HG02870 (cell line): Measurements from ENCODE around the gene PTPN21.

Experiments used
- ATAC-seq: cut with Tn5 transposase; IDR thresholded peaks from one replicate; pipeline ENCODE4 v1.9.1; 2021; ENCODE audit warnings: mild to moderate bottlenecking, moderate library complexity; ENCODE audit not compliant: unreplicated experiment

PTPN21 gene

DNA sequence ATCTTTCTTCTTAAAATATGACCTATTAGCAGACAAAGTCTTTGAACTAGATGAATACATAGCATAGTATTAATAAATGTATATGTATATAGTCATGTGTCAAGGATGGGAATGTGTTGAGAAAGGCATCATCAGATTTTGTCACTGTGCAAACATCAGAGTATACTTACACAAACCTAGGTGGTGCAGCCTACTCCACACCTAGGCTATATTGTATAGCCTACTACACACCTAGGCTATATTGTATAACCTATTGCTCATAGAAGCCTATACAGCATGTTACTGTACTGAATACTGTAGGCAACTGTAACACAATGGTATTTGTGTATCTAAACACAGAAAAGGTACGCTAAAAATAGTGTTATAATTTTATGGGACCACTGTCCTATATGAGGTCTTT, 47.6 kb downstream of the PTPN21 start:
- no peak for ATAC-seq

DNA sequence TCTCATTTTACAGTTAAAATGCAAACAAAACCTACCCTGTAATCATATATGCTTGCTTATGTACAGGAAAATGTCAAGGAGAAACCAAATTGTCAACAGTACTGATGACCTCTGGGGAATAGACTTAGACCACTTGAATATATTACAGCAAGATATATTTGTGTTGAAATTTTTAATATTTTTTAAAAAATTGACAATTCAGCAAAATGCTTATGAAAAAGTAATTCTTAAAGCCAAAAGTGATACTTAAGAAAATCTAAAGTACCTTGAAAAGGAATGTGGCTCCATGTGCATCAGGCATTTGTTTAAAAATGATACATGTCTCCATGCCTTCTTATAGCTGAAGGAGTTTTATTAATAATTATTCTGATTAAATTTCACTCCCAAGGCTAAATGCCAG, 49.2 kb downstream of the PTPN21 start:
- no peak for ATAC-seq

DNA sequence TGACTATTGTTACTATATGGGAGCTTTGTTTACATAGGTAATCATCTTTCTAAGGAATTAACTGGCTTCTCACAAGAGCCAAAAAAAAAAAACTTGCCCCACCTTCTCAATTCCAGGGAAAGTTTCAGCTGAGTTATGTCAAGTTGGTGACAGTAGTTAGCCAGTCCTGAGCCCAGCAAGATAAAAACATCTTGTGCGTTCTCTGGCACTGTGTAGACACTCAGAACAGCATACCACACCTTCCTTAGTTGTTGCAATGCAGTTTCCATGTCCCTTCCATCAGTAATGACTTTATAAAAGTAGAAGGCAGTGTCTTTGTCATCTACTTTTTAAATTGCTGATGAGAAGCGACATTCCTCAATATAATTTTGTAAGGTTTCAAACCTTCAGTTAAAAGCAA, 50.2 kb downstream of the PTPN21 start:
- ATAC-seq = no peak

DNA sequence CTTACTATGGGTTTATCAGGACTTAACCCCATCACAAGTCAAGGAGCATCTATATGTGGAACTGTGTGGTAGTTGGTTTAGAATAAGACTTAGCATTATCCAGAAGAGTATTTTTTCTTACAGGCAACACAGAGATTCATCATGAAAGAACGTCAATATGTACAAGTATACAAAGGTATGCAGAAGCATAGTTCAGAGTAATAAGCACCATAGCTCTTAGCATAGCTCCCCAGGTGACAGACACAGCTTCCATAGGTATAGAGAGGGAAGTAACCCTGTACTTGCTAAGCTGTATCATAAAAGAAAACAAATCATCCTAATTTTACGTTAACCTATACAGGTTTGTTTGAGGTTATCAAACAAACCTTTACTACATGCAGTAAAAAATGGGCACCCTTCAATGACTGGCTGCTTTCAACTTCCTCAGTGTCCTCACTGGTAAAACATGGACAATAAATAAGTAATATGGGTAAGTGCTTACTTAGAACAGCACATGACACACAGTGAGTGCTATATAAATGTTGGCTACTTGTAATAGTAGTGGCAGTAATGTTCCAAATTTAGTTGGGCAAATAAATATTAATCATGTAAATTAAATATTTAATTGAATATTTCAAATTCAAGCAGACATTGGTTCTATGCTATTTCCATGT, 50.9 kb downstream of the PTPN21 start:
- no peak for ATAC-seq

DNA sequence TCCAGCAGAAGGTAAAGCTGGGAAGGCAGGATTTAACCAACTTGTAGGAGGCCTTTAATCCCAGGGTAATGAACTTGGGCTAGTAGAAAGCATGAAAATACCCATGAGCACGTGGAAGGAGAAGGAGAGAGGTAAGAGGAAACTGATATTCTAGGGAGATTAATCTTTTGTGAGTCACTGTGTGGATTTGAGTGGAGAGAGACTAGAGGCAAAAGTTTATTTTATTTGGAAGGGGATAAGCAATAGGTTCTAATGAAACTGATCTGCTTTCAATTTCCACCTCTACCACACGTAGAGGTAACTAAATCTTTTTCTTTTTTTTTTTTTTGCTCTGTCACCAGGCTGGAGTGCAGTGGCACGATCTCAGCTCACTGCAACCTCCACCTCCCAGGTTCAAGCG, 52.1 kb downstream of the PTPN21 start:
- ATAC-seq = no peak

DNA sequence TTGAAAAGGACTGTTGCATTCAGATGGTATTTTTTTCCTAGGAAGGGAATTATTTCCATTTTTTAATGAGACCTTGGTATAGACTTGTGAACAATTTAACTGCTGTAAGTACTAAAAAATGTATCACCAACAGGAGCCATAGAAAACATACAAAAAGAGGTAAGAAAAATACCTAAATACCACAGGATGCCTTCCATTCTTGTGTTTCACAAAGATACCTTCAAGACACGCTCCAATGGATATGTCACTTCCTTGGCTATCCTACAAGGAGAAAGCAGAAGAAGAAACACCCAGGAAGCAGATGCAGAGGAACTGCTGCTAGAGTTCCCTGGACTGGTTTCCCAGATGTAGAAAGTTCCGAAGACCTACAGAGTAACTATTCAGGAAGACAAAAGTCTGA, 54.2 kb downstream of the PTPN21 start:
- no peak for ATAC-seq

DNA sequence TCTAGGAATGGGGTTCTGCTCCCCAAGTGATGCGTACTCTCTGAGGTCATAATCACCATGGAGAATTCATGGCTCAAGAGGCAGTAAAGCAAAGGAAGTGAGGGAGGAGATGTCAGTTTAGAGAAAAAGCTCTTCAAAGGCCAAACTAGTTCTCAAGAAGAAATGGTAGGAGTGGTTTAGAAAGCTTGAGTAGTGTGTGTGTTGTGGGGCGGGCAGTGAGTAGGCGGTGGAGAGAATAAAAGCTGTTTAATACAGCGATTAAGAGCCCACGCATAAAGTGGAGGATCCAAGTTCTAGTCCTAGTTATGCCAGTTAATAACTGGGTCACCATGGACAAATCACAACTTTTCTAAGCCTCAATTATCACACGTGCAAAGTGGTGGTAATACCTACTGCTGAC, 55.6 kb downstream of the PTPN21 start:
- no peak for ATAC-seq

DNA sequence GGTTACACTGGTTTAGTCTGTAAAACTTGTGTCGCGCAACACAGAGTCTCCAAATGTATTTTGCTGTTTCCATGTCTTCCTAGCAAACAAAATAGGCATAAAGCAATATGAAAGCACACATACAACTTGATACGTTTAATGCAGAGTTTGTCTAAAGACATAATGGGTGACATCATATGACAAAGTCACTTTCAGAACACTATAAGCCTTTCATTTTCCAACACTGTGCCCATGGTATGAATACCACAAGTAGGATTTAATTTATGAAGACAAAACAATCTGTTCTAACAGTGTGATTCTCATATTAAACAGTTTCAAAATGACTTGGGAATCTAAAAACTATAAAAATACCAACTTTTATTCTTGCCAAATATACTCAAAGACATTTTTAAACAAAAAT, 58.4 kb downstream of the PTPN21 start:
- no peak for ATAC-seq

DNA sequence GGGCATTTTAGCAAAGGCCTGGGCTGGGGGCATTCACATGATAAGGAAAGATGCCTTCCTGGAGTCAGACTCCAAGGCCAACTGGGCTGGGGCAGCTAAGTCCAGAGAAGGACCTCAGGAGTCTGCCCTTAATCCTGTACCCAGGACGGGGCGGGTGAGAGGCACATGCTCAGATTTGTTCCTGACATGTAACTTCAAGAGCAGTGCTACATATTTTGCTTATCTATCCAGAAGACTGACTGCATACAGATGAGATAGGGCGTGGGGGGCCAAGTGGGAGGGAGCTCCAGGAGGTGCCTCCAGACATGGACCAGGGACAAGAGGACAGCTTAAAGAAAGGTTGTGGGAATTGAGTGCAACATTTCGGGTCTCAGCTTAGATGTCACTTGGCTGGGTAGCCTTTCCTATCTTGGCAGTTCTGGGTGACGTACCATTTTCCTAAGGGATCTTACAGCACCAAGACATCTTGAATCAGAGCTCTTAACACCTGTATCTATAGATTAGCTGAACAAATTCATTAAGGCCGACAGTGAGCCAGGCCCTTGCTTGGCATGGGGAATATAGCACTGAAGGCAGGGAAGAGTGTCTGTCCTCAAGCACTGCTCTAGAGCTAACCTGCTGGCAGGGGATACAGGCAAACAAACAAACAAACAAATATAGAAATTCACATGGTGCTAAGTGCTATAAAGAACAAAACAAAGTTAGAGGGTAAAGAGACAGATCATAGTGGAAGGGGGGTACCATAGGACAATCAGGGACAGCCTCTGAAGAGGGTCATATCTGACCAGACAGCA, 61.2 kb downstream of the PTPN21 start:
- ATAC-seq = no peak

DNA sequence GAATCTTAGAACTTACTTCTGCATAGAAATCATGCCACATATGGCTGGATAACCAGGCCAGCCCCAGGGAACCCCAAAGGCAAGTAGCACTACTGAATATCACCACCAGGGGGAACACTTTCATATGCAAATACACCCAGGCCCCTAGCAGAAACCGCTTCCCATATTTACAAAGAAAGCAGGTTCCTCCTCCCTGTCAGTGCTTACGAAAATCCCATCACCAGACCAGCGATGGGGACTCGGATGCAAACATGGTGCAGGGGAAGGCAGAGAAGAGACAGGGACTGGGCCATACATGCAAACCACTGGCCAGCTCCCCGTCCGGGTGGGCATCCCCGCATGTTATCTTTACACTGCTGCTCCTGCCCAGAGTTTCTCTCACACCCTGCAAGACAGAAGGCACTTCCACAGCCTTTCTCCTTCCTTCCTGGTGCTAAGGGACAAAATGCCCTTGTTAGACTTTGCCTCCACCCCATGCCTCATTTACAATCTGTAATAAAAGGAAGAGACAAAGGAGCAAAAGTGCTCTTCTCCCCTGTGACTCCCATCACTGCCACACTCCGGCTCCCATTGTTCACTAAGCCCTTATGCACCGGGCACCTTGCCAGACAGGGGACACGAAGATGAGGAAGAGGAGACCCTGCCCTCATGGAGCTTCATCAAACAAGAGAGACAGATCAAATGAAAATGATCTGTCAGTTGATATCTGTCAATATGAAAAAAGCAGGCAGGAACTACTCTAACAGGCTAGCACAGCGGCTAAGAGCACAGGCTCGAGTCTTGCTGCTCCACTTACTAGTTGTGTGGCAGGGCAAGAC, 62.3 kb downstream of the PTPN21 start:
- ATAC-seq = peak; percentile 88

DNA sequence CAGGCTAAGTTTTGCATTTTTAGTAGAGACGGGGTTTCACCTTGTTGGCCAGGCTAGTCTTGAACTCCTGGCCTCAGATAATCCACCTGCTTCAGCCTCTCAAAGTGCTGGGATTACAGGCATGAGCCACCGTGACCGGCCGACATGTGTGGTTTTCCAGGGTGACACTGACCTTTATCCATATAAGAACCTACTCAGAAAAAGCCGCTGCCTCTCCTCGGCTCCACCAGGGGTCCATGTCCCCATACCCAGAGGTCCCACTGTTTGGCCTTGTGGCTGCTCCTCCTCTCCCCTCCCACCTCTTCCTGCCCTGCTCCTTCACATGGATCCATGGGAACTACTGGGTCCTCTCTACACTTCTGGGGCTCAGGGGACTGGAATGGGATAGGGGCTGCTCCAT, 64.6 kb downstream of the PTPN21 start:
- no peak for ATAC-seq

DNA sequence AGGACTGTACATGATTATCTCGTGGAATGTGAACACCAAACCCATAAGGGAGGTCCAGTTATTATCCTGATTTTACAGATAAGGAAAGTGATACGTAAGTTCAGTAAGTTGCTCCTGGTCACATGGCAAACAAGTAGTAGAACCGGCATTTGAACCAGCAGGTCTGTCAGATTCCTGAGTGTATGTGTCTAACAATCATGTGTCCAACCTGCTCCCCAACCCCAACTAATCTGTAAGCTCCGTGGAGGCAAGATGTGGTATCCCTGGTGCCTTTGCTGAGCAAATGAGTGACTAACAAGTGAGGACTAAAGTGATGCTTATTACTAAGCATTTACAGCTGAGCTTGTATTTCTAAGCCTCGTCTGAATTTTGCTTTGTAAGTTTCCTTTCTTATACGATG, 65.9 kb downstream of the PTPN21 start:
- ATAC-seq = no peak

DNA sequence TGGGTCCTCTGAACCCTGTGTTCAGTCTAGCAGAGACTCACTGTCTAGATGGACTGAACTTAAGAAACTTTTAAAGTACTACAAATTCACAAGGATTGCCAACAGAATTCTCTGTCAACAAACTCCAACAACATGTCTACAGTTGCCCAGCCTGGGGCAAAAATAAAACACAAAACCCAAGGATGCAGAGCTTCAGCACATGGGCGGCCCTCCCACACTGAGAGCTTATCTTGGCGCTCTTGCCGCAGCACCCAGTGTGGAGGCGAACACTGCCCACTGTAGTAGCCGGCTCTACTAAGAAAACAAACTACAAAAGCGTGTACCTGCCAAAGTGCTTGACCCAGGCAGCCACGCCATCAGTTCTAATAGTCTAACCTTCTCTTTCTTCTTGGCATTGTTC, 66.7 kb downstream of the PTPN21 start:
- no peak for ATAC-seq

DNA sequence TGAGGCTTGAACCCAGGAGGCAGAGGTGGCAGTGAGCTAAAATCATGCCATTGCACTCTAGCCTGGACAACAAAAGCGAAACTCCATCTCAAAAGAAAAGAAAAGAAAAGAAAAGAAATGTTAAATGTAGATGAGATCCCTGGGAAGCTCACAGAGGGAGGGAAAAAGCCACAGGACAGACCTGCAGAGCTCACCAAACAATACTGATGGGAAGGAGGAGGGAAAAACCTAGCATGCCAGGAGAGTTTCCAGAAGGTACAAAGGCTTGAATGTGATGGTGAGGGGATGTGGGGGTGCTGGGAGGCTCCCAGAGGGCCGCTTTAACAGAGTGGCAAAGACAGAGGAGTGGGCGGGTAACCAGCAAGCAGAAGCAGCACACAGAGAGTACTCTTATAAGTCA, 72.3 kb downstream of the PTPN21 start:
- no peak for ATAC-seq

DNA sequence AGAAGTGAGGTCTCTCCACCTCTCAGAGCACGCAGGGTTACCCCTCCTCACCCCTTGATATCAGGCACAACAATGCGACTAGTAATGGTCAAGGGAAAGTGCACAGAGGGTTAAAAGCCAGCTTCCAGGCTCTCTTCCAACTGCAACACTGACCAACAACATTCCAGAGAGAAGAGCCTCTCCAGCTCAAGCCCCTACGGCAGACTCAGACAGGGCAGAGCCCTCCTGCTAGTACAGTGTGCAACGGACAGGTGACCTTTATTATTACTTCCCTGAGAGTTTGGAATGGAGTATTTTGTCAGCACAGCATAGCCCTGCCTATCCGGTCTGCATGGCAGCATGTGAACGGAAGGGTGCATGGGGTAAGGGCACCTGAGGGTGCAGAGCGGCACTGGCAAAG, 73.0 kb downstream of the PTPN21 start:
- ATAC-seq = no peak

DNA sequence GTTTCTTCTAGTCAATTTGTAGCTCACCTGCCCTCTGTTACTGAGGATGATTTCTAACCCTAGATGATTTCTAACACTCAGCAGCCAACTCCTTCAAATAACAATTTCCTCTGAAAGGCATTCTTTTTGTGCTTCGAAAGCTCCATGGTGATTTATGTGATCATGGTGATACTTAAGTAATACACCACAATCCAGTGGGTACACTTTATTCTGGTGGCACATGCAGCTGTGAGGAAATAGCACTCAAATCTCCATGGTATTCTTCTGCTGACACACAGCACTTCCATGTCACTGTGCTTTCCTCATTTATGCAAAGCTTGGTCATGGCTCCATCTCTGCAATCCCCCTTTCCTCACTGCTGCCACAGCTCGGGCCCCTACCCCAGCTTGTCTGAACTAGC, 73.7 kb downstream of the PTPN21 start:
- ATAC-seq = no peak

DNA sequence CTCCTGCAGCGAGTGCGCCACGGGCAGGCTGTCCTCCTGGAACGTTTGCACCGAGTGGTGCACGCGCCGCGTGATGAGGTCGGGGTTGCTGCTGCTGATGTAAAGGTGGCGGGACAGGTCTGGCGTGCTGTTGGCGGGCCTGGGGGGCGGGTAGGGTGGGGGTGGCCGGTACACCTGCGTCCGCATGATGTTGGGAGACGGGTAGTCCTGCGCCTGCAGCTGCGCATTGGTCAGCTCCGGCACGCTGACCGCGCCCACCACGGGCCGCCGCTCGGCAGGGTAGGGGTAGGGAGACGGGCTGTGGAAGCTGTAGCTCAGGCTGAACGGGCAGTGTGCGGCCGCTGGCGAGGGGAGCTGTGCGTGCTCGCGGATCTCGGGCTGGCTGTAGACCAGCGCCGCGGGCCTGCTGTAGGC, 75.2 kb downstream of the PTPN21 start:
- no peak for ATAC-seq

DNA sequence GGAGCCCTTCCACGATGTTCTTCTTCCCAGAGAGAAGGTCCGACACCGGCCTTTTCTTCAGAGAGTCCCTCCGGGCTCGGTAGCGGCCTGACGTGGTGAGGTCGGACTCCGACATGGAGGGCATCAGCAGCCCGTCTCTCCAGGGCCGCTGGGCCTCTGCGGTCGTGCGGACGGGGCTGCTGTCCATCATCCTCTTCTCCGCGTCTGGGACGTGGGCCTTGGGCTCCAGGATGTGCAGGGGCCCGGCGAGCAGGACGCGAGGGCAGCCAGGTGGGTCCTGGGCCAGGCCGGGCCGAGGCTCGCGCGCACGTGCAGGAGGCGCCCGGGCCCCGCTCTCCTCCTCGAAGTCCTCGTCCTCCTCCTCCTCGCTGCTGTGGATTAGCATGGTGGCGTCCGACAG, 75.9 kb downstream of the PTPN21 start:
- no peak for ATAC-seq

DNA sequence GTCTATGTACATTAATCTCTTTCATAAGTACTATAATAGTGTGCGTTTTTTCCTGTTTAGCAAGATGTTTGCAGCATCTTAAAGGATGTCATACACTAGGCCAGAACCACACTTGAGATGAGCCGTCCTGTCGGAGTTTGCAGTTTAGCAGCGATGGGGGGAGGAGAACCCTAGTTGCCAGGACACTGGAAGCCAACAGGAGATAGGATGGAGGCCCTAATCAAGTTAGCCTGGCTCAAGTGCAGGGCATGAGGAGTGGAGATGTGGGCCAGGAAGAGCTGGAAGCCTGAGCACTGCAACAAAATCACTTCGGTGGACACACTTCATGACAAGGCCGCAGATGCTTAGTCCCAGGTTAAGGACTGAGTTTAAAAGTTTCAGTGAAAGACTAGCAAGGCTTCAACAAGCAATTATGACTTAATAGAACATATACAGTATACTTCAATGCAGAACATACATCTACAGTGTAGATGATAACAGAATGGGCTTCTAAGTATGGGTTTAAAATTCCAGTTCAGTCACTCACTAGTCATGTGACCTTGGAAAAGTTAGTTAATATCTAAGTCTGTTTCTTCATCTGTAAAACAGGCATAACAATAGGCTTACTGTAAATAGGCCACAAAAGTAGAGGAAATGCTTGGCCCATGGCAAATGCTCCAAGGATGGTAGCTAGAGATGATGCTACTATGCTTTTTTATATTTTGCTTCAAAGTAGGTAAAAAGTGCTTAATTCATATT, 77.1 kb downstream of the PTPN21 start:
- ATAC-seq = no peak

DNA sequence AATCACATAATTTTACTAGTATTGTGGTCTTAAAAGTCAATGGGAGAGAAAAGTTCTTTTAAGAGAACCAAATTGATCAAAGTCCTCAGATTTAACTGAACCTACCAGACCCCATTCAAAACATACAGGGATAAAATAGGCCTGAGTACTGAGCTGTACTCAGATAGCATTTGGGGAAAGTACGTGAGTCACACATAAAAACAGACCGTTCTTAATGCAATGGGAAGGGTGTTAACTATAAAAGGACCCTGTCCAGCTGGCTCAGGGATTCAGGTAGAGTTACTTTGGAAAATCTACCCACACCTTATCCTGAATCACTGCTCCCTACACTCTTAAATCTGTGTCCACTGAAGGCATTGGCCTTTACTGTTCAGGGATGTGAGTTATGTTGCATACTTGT, 78.0 kb downstream of the PTPN21 start:
- ATAC-seq = no peak

DNA sequence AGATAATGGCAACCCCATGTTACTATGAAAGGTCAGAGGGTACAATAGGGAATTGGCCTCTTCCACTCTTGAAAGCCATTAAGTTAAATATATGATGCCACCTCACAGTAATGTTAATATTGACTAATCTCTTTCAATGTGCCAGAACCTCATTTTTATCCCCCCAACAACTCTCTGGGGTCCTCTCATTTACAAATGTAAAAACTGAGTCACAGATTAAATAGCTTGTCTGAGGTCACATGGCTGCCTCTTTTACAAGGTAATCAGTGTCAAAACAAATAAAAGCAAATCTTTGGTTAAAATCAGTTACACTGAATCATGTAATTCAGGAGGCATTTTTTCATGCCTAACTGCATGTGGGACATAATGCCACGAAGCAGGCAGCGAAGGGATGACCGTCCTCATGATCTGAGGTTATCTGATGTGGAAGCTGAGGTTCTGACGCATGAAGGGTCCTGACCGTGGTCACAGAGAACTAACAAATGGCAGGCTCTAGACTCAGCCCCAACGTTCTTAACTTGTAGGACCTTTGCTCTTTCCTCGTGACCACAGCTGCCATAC, 78.5 kb downstream of the PTPN21 start:
- no peak for ATAC-seq
